HG03558 (cell line): ENCODE data around the gene CFAP74.
"Not testable (repeated sequence)": the region's sequence is repeated elsewhere in the genome, so short reads cannot be mapped to it uniquely, and the experiment has no call there.

ENCODE experiments used
- ATAC-seq: cut with Tn5 transposase; IDR thresholded peaks from one replicate; pipeline ENCODE4 v1.9.1; 2021; ENCODE audit warnings: moderate number of reproducible peaks; ENCODE audit not compliant: unreplicated experiment; ENCODE audit errors: extremely low read depth

CFAP74 gene

DNA sequence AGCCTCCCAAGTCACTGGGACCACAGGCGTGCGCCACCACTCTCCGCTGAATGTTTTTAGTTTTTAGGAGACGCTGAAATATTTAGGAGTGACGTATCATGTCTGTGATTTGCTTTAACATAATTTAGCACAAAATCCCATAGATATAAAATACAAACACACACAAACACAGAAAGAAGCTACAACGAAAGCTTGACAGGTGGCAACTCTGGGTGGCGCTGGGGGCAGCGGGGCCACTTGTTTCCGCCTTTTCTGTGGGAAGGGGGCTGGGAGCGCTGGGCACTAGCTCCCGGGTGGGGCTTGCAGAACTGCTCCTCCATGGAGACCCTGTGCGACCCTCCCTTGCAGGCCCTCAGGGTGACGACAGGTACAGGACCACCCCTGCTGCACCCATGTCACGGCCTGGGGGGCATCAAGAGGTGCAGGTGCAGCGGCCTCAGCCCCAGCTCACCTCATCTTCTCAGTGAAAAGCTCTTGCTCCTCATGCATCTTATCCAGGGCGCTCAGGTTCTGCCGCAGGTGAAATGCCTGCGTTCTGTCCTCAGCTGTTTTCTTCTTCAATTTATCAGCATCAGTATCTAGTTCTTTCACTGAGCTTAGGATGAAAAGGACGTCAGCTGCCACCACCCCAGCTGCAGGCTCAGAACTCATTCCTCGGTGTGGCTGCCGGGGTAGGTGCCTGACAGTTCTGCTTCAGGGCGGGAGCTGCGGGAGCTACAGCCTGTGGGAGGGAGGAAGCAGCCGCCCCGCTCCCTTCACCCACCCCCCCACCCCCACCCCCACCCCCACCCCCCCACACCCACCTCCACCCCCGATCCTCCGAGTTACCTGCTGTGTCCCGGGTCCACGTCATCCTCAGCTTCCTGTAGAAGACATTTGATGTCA lies 15.3 kb downstream of the CFAP74 start:
- ATAC-seq = no peak

DNA sequence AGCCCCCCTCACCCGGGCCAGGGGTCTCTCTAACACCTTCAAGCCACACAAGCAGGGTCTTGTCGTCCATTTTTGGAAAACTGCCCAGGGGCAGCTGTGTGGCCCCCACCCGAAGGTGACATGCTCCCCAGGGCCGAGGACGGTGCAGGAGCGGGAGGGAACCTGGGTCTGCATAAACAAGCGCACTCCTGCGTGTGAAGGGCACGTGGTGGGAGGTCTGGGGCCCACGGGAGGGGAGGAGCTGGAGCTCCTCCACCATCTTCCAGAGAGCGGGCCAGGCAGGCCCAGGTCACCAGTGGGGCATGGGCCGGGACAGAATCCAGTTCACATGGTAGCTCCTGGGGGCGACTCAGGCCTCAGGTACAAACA lies 16.5 kb downstream of the CFAP74 start:
- no peak for ATAC-seq

DNA sequence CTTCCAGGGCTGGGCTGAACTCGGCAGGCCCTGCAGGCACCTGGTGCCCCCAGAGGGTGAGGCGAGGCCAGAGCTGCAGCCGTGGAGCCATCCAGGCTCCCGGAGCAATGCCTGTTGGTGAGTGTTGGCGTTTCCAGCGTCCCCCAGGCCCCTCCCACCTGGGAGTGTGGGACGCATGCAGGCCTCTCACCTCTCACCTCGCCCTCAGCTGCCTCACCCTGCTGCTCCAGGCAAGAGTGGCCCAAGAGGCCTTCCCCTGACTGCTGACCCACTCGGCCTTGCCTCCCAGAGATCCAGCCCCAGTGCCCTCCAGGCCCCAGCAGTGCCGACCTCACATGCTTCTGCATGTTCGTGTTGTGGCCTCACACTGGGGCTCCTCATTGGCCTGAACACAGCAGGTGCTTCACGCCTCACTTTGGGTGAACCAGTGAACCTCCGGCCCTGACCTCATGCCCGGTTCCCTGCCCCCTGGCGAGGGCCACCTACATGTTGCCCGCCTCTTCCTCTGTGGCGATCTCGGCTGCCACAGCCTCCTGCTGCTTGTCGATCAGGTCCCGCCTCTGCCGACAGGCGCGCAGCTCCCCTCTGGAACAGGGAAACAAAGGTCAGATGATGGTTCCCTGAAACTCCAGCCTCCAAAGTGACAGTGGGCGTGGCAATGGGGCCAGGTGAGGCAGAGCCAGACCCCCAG lies 17.0 kb downstream of the CFAP74 start:
- ATAC-seq = no peak

DNA sequence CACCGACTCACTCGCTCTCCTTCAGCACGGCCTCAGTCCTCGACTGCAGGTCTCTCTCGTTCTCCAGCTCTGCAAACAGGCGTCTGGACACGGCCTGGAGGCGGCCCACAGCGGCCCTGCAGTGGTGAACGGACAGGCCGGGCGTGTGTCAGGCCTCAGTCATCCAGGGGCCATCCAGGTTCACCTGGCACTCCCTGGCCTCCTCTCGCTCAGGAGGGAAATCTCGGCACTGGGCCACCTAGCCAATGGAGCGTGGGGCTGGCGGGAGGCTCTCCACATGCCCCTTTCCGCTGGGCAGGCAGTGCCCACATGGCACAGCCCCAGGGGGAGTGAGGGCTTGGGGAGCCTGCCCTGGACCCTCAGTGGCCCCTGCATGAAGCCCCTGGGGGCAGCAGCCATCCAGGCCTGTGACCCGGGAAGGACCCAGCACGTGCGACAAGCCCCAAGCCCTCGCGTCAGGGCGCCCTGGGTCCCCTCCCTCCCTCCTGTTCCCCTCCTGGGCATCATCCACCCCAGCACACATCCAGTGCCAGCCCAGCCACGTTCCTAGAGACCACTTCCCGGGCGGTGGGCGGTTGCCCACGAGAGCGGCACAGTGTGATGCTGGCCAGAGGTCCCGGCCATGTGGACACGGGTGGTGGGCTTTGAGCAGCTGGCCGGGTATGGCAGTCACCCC lies 18.1 kb downstream of the CFAP74 start:
- no peak for ATAC-seq

DNA sequence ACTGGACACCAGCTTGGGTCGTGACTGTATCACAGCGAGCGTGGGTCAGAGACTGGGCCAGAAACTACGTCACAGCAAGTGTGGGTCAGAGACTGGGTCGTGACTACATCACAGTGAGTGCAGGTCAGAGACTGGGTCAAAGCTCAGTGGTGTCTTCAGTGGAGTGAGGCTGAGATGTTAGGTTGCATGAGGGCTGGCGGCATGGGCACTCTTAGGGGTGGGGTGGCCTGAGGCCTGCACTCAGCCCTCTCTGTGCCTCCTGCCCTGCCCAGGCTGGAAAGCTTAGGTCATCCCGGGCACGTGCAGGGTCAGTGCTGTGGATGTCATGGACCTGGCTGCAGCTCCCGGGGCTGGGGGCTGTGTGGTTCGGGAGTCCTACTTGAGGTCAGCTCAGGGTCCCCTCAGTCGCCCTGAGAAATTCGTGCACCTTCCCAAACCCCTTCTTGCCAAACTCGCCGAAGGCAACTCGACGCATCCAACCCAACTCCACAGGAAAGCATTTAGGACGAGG lies 19.0 kb downstream of the CFAP74 start:
- ATAC-seq = no peak

DNA sequence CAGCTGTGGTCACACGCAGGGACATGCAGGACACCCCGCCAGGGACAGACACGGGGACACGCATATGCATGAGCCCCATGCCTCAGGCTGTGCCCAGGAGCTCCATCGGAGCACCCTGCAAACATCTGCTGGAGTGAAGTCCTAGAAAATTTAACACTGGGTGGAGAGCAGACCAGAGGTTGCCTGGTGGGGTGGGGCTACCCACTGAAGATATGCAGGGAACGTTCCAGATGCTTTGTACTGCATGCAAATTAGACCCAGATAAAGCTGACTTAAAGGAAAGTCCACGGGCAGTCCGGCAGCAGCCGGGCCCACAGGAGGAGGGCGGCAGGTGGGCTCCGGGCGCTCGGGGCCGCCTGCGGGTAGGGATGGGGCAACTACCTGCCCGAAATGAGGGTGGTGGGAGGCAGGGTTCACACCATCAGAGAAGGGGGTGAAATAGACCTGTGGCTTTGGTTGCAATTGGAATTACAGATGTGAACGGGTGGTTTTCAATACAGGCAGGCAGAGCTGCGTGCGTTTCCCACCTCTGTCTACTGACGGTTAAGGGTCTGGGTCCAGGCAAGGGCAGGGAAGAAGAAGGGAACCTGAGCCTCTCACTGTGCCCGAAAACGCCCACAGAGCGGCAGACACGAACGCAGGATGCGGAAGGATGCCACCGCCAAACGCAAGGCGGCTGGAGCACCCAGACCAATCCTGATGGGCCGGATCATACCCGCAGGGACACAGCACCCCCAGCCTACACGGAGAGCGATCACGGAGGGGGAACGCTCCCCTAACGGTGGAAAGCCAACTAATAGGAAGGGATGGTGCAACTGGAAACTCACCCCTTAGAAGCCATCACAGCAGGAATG lies 21.0 kb downstream of the CFAP74 start:
- no peak for ATAC-seq

DNA sequence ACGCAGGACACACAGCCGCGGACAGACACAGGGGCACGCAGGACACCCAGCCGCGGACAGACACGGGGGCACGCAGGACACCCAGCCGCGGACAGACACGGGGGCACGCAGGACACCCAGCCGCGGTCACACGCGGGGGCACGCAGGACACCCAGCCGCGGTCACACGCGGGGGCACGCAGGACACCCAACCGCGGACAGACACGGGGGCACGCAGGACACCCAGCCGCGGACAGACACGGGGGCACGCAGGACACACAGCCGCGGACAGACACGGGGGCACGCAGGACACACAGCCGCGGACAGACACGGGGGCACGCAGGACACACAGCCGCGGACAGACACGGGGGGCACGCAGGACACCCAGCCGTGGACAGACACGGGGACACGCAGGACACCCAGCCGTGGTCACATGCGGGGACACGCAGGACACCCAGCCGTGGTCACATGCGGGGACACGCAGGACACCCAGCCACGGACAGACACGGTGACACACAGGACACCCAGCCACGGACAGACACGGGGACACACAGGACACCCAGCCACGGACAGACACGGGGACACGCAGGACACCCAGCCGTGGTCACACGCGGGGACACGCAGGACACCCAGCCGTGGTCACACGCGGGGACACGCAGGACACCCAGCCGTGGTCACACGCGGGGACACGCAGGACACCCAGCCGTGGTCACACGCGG lies 21.8 kb downstream of the CFAP74 start:
- ATAC-seq = not testable (repeated sequence)

DNA sequence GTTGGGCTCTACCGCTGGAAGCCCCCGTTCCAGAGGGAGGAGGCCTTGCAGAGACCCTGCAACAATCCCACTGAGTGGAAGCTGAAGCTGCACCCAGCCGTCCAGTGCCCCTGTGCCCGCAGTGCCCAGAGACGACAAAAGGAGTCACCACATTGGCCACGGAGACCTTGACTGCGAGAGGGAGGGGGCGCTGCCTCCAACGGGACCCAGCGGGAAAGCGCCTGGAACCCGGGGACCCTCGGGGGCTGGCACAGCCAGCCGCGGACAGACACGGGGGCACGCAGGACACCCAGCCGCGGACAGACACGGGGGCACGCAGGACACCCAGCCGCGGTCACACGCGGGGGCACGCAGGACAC lies 22.5 kb downstream of the CFAP74 start:
- no peak for ATAC-seq

DNA sequence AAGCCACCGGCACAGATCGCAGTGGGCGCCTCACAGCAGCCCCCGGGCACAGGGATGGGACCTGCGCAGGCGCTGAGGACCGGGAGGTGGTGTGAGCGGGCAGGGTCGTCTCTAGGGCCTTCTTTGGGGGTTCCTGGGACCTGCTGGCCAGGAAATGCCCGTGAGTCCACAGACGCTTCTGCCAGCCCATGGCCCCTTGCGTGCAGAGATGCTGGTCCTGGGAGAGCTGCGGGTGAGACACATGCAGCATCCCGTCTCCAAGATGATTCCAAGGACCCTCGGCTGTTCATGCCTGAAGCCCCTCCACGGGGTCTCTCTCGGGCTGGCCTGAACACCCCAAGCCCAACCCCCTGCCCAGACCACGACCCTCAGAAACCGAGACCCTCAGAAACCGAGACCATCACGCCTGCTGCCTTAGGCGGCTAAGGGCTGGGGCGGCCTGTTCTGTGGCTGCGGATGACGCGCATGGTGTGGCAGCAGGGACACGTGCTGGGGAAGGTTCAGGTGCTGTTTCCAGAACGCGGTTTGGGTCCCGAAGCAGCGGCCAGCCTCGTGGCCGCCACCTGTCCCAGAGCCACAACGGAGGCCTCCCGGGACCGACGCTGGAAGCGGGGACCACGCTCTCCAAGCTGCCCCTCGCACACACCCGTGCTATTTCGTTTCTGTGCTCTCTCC lies 23.0 kb downstream of the CFAP74 start:
- ATAC-seq = no peak

DNA sequence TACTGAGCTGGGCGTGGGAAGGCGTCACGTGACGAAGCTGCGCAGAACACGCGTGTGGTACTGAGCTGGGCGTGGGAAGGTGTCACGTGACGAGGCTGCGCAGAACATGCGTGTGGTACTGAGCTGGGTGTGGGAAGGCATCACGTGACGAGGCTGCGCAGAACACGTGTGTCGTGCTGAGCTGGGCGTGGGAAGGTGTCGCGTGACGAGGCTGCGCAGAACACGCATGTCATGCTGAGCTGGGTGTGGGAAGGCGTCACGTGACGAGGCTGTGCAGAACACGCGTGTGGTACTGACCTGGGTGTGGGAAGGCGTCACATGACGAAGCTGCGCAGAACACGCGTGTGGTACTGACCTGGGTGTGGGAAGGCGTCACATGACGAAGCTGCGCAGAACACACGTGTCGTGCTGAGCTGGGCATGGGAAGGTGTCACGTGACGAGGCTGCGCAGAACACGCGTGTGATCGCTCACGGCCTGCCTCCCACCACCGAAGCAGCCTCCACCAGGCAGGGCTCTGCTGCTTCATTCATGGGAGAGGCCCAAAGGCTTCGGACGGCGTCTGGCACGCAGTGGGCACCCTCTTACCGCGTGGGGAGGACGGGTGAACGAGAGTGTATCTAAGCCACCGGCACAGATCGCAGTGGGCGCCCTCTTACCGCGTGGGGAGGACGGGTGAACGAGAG lies 24.0 kb downstream of the CFAP74 start:
- ATAC-seq = no peak

DNA sequence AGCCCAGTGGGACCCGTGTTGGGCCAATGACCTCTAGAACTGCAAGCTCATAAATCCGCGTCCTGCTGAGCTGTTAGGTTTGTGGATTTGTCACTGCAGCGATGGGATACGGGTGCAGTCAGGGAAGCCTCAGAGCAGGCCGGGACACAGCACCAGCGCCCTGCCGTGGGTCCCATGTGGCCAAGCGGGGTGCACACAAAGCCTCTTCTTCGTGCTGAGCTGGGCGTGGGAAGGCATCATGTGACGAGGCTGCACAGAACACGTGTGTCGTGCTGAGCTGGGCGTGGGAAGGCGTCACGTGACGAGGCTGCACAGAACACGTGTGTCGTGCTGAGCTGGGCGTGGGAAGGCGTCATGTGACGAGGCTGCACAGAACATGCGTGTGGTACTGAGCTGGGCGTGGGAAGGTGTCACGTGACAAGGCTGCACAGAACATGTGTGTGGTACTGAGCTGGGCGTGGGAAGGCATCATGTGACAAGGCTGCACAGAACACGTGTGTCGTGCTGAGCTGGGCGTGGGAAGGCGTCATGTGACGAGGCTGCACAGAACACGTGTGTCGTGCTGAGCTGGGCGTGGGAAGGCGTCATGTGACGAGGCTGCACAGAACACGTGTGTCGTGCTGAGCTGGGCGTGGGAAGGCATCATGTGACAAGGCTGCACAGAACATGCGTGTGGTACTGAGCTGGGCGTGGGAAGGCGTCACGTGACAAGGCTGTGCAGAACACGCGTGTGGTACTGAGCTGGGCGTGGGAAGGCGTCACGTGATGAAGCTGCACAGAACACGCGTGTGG lies 24.7 kb downstream of the CFAP74 start:
- not testable (repeated sequence) for ATAC-seq

DNA sequence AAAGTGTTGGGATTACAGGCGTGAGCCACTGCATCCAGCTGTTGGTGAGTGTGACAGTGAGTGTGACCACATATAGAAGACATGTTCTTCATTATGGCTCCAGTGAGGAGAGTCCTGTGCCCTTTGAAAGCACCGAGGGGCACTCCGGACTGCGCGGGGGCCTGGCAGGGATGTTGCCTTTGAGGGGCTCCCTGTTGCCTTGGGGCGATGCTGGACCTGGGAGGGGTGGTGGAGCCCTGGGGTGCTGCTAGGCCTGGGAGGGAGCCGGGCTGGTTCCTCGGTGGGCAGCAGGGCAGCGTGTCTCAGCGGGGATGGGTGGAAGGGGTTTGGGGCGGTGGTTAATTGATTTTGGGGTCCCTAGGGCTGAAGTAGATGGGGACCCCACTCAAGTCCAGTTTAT lies 25.5 kb downstream of the CFAP74 start:
- ATAC-seq = no peak

DNA sequence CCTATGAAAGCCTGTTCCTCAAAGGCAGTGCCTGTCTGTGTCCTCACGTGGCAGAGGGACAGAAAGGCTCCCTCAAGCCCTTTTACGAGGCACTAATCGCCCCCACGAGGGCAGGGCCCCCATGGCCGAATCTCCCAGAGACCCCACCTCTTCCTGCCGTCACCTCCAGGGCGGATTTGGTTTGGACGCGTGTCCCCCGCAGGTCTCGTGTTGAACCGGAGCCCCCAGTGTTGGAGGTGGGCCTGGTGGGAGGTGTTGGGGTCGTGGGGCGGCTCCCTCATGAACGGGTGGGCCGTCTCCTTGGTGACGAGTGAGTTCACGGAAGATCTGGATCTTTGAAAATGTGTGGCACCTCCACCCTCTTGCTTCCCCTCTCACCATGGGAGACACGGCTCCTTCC lies 27.6 kb downstream of the CFAP74 start:
- no peak for ATAC-seq

DNA sequence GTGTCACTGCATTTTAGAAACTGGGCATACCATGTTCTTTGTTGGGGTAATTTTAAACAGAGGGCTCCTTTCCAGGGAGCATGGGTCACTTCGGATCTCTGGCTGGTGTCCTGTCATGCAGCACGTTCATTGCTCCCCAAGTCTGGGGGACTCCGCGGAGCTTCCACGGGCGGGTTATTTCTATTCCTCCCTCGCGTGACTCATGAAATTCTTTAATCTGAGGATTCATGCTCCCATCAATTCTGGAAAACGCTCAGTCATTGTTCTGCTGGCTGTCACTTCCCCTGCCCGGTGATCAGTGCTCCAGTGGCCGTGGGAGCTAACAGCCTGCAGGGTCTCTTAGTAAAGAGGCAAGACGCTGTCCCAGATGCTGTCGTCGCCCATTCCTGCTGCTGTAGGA lies 28.1 kb downstream of the CFAP74 start:
- ATAC-seq = no peak

DNA sequence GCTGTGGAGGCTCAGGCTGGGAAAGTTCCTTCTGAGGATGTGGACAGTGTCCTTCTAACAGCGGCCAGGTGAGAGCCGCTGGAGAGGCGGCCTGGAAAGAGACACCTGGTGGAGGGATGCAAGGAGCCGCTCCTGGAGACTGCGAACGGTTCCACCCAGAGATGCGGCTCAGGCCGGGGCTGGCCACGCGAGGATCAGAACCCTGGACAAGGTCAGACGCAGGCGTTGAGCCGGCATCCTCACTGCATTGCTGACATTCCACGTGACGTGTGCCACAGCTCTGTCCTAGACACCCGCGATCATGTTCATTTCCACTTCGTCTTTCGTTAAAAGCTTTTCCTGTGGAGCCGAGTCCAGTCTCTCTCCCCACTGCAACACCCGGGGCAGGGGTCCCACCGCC lies 28.8 kb downstream of the CFAP74 start:
- ATAC-seq = no peak

DNA sequence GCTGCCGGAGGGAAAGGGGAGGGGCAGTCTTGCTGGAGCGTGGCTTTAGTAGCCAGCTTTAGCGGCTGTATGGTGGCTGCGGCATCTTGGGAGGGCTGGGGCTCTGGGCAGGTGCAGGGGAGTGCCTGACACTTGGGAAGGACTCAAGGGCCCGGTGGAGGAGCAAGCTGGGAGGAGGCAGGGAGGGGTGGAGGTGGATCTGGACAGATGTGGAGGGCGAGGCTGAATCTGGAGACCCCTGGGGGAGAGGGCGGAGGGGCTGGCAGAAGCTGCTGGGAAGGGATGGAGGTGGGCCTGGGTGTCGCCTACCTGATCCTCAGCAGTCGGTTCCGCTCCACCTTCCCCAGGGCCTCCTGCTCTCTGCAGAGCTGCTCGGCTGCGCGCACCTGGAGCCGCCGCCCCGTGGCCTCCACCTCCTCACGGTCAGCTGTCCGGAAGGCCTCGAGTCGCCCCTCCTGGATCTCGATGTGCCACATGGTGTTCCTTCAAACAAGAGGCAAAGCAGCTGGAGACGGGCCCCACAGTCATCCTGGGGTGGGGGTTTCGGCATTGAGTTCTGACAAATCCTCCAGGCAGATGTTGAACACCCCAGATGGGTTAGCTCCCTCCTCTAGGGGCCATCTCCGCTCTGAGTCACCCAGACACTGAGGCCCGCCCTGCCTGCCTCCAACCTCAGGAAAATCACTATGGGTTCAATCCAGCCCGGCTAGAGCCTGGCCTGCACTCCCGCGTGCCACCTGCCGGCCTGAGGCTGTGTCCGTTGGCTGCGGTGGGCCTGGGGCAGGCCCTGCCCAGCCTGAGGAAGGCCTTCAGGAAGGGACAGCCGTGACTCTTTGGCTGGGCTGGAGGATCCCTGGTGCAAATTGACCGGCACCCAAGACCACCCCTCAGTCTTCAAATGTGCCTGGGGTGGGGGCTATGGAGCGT lies 29.6 kb downstream of the CFAP74 start:
- ATAC-seq = no peak
